ENCODE measurements around the gene SMAD3.

Gene SMAD3

GRCh38 chr15:67130673-67131601 lies 65.5 kb downstream of the SMAD3 start:
- H3K27ac ChIP-seq: no peak overlapping the region
- TF ChIP-seq CTCF (conservative IDR thresholded peaks at IDR 0.05): no peak

- TF ChIP-seq CTCF (conservative IDR thresholded peaks at IDR 0.05): no peak
- no peak overlapping the region for H3K27ac ChIP-seq
These were observed 66.9 kb downstream of the SMAD3 start for GRCh38 chr15:67132276-67132675.

GRCh38 chr15:67133026-67133425 lies 67.6 kb downstream of the SMAD3 start:
- no peak overlapping the region for H3K27ac ChIP-seq
- no peak for TF ChIP-seq CTCF (conservative IDR thresholded peaks at IDR 0.05)

- peak overlapping the region; percentile 36; the same call in 1 of the 2 replicates for H3K27ac ChIP-seq
- TF ChIP-seq CTCF (conservative IDR thresholded peaks at IDR 0.05): no peak
These were observed 68.3 kb downstream of the SMAD3 start for GRCh38 chr15:67133738-67134066.

- TF ChIP-seq CTCF (conservative IDR thresholded peaks at IDR 0.05): no peak
- H3K27ac ChIP-seq: peak overlapping the region; percentile 36; the same call in 1 of the 2 replicates
These were observed 68.9 kb downstream of the SMAD3 start for GRCh38 chr15:67134067-67134838.

GRCh38 chr15:67134871-67135492 lies 69.6 kb downstream of the SMAD3 start:
- peak overlapping the region; percentile 36; the same call in 1 of the 2 replicates for H3K27ac ChIP-seq
- TF ChIP-seq CTCF (conservative IDR thresholded peaks at IDR 0.05): no peak

GRCh38 chr15:67135494-67135893 lies 70.1 kb downstream of the SMAD3 start:
- no peak; the same call in 1 of the 2 replicates for TF ChIP-seq CTCF (conservative IDR thresholded peaks at IDR 0.05)
- H3K27ac ChIP-seq: peak overlapping the region; percentile 36; the same call in 1 of the 2 replicates

Data from VCaP (cell line).